ENCODE measurements around the gene MYZAP.
"Not testable (repeated sequence)": the region's sequence is repeated elsewhere in the genome, so short reads cannot be mapped to it uniquely, and the experiment has no call there.

- TF ChIP-seq BORCS8-MEF2B (CRISPR knock-in tag; IDR thresholded peaks at IDR 0.05); ZNF180 (CRISPR knock-in tag; IDR thresholded peaks at IDR 0.05; ENCODE audit: borderline replicate concordance, low read depth); USF2 (IDR thresholded peaks at IDR 0.05; ENCODE audit: low read depth, low read length); USF2 (CRISPR knock-in tag; IDR thresholded peaks at IDR 0.05; ENCODE audit: borderline replicate concordance): not testable (repeated sequence)
Measured at GRCh38 chr15:57615951-57616496, 24.3 kb downstream of the MYZAP start.
